Keratinocyte (primary cell): ENCODE measurements around the gene ARL6IP4. TPM values are rescaled to one million over a fixed set of nuclear protein-coding genes. Genes with fewer than 3 reads are reported as not detected.

Experiments
- DNase-seq: peaks from one replicate; pipeline ENCODE4 v3.0.0-alpha.2; 2011; ENCODE audit warnings: low read depth, missing footprints, low spot score
- FAIRE-seq: peaks from 2 replicates; lab custom pipeline; 2011; peaks lifted over from hg19 to GRCh38; lab: Jason Lieb, UNC
- H2AFZ ChIP-seq: 2 replicates; pipeline ENCODE4 v1.6.0; 2012; ENCODE audit warnings: low read length, control low read depth, inconsistent platforms; ENCODE audit not compliant: control insufficient read depth
- H3K27ac ChIP-seq: 2 replicates; pipeline ENCODE4 v1.5.1; 2011; ENCODE audit warnings: low read length; ENCODE audit not compliant: control insufficient read depth, insufficient read depth
- H3K27me3 ChIP-seq: 3 replicates; pipeline ENCODE4 v1.6.0; 2011; ENCODE audit warnings: low read length; ENCODE audit not compliant: control insufficient read depth, insufficient read depth; ENCODE audit errors: extremely low read depth
- H3K36me3 ChIP-seq, 2 experiments: 2 replicates in 1 of 2; 3 replicates in 1 of 2; pipeline ENCODE4 v1.5.1; 2011; ENCODE audit warnings: low read length in 2 of 2, mild to moderate bottlenecking in 1 of 2; ENCODE audit not compliant: control insufficient read depth in 2 of 2, insufficient read depth in 2 of 2; ENCODE audit errors: extremely low read depth in 1 of 2
- H3K4me1 ChIP-seq: 3 replicates; pipeline ENCODE4 v1.5.1; 2011; ENCODE audit warnings: low read length; ENCODE audit not compliant: control insufficient read depth, insufficient read depth; ENCODE audit errors: extremely low read depth
- H3K4me2 ChIP-seq: 3 replicates; pipeline ENCODE4 v1.6.0; 2011; ENCODE audit warnings: low read depth, low read length; ENCODE audit not compliant: control insufficient read depth, insufficient read depth; ENCODE audit errors: extremely low read depth
- H3K4me3 ChIP-seq, 3 experiments: fragments of 200-600 bp in 1 of 3; sonication (generic) in 1 of 3; 2 replicates in 2 of 3; 3 replicates in 1 of 3; pipeline ENCODE4 v1.5.1; 2011 to 2016; ENCODE audit warnings: low read length in 3 of 3, mild to moderate bottlenecking in 3 of 3, control low read depth in 2 of 3, inconsistent platforms in 1 of 3, low read depth in 1 of 3, mixed read lengths in 1 of 3, mixed run types in 1 of 3, moderate library complexity in 1 of 3; ENCODE audit not compliant: control insufficient read depth in 2 of 3, insufficient read depth in 2 of 3; ENCODE audit errors: extremely low read depth in 1 of 3
- H3K79me2 ChIP-seq: 2 replicates; pipeline ENCODE4 v1.6.0; 2012; ENCODE audit warnings: low read length; ENCODE audit not compliant: control insufficient read depth, insufficient read depth
- H3K9ac ChIP-seq: 3 replicates; pipeline ENCODE4 v1.6.0; 2011; ENCODE audit warnings: low read length; ENCODE audit not compliant: control insufficient read depth, insufficient read depth; ENCODE audit errors: extremely low read depth
- H3K9me1 ChIP-seq: 3 replicates; pipeline ENCODE4 v1.6.0; 2011; ENCODE audit warnings: low read length; ENCODE audit not compliant: control insufficient read depth, insufficient read depth; ENCODE audit errors: extremely low read depth
- H3K9me3 ChIP-seq: 2 replicates; pipeline ENCODE4 v1.5.1; 2012; ENCODE audit warnings: low read depth, low read length; ENCODE audit not compliant: control insufficient read depth
- H4K20me1 ChIP-seq: 3 replicates; pipeline ENCODE4 v1.6.0; 2011; ENCODE audit warnings: low read length; ENCODE audit not compliant: control insufficient read depth, insufficient read depth; ENCODE audit errors: extremely low read depth
- CTCF ChIP-seq, 3 experiments: IDR thresholded peaks in 1 of 3; conservative IDR thresholded peaks in 1 of 3; optimal IDR thresholded peaks in 1 of 3; 2 replicates in 2 of 3; 3 replicates in 1 of 3; pipeline versions ENCODE3 to v1.5.1; 2011; ENCODE audit warnings: low read length in 3 of 3, mild to moderate bottlenecking in 3 of 3, moderate library complexity in 2 of 3, control low read depth in 1 of 3, inconsistent platforms in 1 of 3; ENCODE audit not compliant: insufficient read depth in 2 of 3; ENCODE audit errors: extremely low read depth in 1 of 3
- EZH2 ChIP-seq: IDR thresholded peaks from one replicate; pipeline ENCODE4 v1.6.1; 2012; ENCODE audit warnings: inconsistent platforms, mild to moderate bottlenecking, low read length, moderate library complexity
- dilution Hi-C: fragments of 300-500 bp; cut with MboI; formaldehyde crosslinking; loops from one replicate; pipeline ENCODE4 v1.7.0; 2020; ENCODE audit warnings: low sequenced_read_pairs; ENCODE audit not compliant: extremely low pct_ligation_motif_present
- polyA minus RNA-seq, 3 experiments: library from RNA; depleted of rRNA, polyadenylated mRNA; stranded (reverse); fragments of >200 nt; gene quantifications; 1 replicate in 1 of 3; 2 replicates in 1 of 3; 3 replicates in 1 of 3; pipeline ENCODE4 v1.2.3, GENCODE V29; 2011
- polyA plus RNA-seq, 5 experiments: library from polyadenylated mRNA; depleted of rRNA in 3 of 5; stranded (reverse) in 3 of 5; stranded (forward) in 1 of 5; unstranded in 1 of 5; fragments of >200 nt; gene quantifications; 1 replicate in 1 of 5; 2 replicates in 3 of 5; 3 replicates in 1 of 5; pipeline versions ENCODE4 v1.2.1 to v1.2.3, GENCODE V29; 2011 to 2012; ENCODE audit warnings: missing spikeins in 2 of 5, low read depth in 1 of 5, low replicate concordance in 1 of 5

ARL6IP4 gene
- 117 to 163 TPM (median 144 TPM) in 3 replicates for polyA plus RNA-seq
- polyA plus RNA-seq (2011; ENCODE audit: low read depth) = 46.7 TPM
- 92.4 and 202 TPM in 2 replicates for polyA plus RNA-seq (2011; cell fraction: cytosol; rRNA removed)
- polyA plus RNA-seq (2011; cell fraction: nucleus; rRNA removed) = 81.8 and 85.1 TPM in 2 replicates
- polyA plus RNA-seq (2012; ENCODE audit: low replicate concordance) = 89.9 and 183 TPM in 2 replicates
- 29.0 to 41.2 TPM (median 30.1 TPM) in 3 replicates for polyA minus RNA-seq
- 90.4 TPM for polyA minus RNA-seq (2011; cell fraction: cytosol; rRNA and poly(A)+ RNA removed)
- polyA minus RNA-seq (2011; cell fraction: nucleus; rRNA and poly(A)+ RNA removed) = 9.0 and 9.5 TPM in 2 replicates

DNA sequence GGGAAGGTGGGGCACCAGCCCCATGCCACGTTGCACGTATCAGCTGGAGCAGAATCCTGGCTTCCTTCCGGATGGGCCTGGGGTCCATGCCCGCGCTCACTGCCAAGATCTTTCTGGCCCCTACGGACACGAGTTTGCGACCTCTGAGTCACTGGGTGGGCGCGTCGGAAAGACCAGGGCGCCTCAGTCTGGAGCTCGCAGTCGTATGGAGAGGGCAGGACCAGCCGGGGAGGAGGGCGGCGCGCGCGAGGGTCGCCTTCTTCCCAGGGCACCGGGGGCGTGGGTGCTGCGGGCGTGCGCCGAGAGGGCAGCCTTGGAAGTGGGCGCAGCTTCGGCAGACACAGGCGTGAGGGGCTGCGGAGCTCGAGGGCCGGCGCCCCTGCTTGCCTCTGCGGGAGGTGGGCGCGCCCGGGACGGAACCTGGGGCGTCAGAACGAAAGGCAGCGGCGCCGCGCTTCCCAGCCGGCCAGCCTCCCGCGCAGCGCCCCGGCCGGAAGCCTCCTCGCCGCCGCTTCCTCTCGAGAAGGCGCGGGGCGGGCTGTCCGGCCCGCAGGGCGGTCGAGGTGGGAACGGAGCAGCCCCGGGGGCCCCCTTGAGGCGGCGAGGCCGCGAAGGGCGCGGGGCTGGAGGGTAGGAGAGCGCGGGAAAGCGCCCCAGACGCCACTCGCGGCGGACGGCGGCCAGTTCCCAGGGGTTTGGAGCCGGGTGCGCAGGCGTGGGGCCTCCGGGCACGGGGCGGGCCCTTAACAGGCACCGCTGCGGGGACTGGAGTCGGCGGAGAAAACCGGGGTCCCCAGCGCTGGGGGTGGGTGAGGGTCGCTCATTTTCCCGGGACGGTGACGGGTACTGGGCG lies at the start of gene ARL6IP4:
Gene ARL6IP4 (plus strand): TSS at position 499 of the 853 bp plus-strand sequence. CDS start 459 bp downstream, outside the sequence.
- H3K27ac ChIP-seq = peak within 1 kb of the TSS; percentile 71
- dilution Hi-C loops = no loop called here
- TF ChIP-seq EZH2 (no peak), CTCF (optimal IDR thresholded peaks at IDR 0.05 in 1 of 3, IDR thresholded peaks at IDR 0.05 in 1 of 3, conservative IDR thresholded peaks at IDR 0.05 in 1 of 3; ENCODE audit: extremely low read depth in 1 of 3, insufficient read depth in 2 of 3, low read length in 3 of 3) (no peak)
- peak within 1 kb of the TSS; percentile 82 to 91 (median 84) for H3K4me3 ChIP-seq
- DNase-seq (no peak), FAIRE-seq (no peak)
- no peaks in the 10 kb centered on the region for H3K27me3 ChIP-seq
- H3K4me1 ChIP-seq = peaks cover 30% of the 10 kb centered on the region
- H4K20me1 ChIP-seq = no peaks in the 10 kb centered on the region
- peaks cover 2% of the 10 kb centered on the region for H3K9me1 ChIP-seq
- H2AFZ ChIP-seq = peak within 1 kb of the TSS; percentile 84
- H3K9ac ChIP-seq = peak within 1 kb of the TSS; percentile 86
- peaks cover 11 to 26% of the 10 kb centered on the region in 2 experiments for H3K36me3 ChIP-seq
- peak within 1 kb of the TSS; percentile 85 for H3K4me2 ChIP-seq
- H3K79me2 ChIP-seq = peaks cover 46% of the 10 kb centered on the region
- H3K9me3 ChIP-seq = no peaks in the 10 kb centered on the region

DNA sequence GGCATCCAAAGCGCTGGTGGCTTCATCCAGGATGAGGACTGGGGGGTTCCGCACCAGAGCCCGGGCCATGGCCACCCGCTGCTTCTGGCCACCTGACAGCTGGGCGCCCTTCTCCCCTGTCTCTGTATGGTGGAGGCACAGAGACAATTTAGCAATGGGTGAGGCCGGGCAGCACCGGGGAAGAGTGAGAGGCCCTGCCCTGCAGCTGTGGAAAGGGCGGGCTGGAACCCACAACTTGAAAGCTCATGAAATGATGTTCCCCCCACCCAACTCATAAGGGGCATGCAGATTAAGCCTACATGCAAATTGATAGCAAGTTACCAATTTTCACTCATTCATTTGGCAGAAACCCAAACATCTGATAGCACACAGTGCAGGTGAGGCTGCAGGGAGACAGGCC lies 48.3 kb upstream of the ARL6IP4 start:
- TF ChIP-seq CTCF (optimal IDR thresholded peaks at IDR 0.05 in 1 of 3, IDR thresholded peaks at IDR 0.05 in 1 of 3, conservative IDR thresholded peaks at IDR 0.05 in 1 of 3; ENCODE audit: extremely low read depth in 1 of 3, insufficient read depth in 2 of 3, low read length in 3 of 3) (no peak), EZH2 (no peak)
- Histone ChIP-seq H4K20me1 (no peaks in the 10 kb centered on the region), H3K9me3 (no peaks in the 10 kb centered on the region), H3K79me2 (no peaks in the 10 kb centered on the region), H3K27ac (no peak overlapping the region), H3K4me2 (no peak overlapping the region), H3K4me3 (no peak overlapping the region), H3K4me1 (no peaks in the 10 kb centered on the region), H3K27me3 (no peaks in the 10 kb centered on the region), H3K9me1 (no peaks in the 10 kb centered on the region), H3K36me3 (no peaks in the 10 kb centered on the region), H3K9ac (no peak overlapping the region), H2AFZ (no peak overlapping the region)
- no peak for DNase-seq
- dilution Hi-C loops = no loop called here
- no peak for FAIRE-seq
